Muscle of back (tissue), 11 donors: ENCODE measurements around the gene CACNA2D3. TPM values are rescaled to one million over a fixed set of nuclear protein-coding genes. Genes with fewer than 3 reads are reported as not detected.

Experiments used
- DNase-seq, 3 donors: peaks; one replicate each; pipeline versions ENCODE4 v3.0.0 to v3.0.0-alpha.2; 2013
- polyA plus RNA-seq, 10 donors: library from polyadenylated mRNA; unstranded; fragments of 120-200 nt; gene quantifications; one replicate each; pipeline ENCODE4 v1.2.1, GENCODE V29; 2013; ENCODE audit not compliant: insufficient read length in 10 of 10

Gene CACNA2D3
- polyA plus RNA-seq, 10 donors = 1.0 to 2.9 (median 1.9) TPM

DNA sequence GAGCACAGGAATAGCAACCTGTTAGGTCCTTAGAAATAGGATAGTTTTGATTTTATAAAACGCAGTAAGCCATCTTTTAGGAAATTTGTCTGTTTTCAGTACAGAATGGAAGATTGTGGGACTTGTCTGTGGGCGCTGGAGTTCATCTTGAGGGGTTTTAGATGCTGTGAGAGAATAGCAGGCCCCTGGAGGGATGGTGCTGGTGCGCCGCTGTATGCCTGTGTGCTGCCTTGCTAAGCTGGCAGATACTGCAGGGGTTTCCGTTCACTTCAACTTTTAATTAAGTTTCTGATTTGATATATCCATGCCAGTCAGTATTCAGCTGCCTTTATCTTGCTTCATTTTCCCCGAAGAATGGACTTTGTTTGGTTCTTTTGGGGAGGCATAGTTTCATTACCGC is 4.2 kb downstream of the CACNA2D3 start:
- no peak for DNase-seq

DNA sequence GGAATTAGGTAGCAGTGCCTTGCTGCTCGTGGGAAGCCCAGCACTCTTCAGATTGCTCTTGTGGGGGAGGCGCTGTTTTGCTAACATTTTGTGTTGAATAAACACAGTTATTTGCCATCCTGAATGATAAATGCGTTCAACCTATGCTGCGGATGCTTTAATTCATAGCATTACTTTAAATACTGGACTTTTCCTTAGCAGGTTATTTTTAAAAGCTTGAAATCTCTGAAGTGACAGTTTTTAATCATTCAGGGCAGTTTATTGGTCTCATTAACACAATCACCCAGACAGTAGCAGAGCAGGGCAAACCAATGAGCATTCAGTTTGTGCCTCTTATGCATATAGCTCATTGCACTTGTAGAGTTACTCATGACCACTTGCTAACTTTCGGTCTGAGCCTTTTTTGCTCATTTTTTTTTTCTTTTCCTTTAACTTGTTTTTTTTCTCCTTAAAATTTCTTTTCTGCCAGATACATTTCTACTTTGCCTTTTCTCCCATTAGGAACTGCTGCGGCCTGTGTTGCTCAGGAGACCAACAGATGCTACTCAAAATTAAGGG is 5.2 kb downstream of the CACNA2D3 start:
- DNase-seq = no peak

GRCh38 chr3:54131026-54131605 is 8.8 kb downstream of the CACNA2D3 start:
- DNase-seq = no peak

GRCh38 chr3:54131890-54132289 is 9.5 kb downstream of the CACNA2D3 start:
- DNase-seq = no peak

GRCh38 chr3:54132685-54133084 is 10.3 kb downstream of the CACNA2D3 start:
- DNase-seq = no peak

DNA sequence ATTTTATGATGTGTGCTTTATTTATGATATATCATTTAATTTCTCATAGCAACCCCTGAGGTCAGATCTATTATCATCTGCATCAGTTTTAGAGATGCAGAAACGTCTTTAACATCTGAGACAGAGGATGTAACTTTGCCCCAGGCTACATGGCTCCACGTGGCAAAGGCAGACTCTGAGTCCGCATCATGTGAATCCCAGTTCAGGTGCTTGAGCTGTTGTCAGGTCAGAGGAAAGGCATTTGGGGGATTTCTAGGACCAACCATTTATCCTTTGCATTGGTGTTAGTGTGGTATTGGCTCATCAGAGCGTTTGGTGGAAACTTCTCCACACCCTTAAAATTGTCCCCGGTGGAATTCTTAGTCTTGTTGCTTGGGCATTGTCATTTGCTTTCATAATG is 10.8 kb downstream of the CACNA2D3 start:
- DNase-seq = no peak

DNA sequence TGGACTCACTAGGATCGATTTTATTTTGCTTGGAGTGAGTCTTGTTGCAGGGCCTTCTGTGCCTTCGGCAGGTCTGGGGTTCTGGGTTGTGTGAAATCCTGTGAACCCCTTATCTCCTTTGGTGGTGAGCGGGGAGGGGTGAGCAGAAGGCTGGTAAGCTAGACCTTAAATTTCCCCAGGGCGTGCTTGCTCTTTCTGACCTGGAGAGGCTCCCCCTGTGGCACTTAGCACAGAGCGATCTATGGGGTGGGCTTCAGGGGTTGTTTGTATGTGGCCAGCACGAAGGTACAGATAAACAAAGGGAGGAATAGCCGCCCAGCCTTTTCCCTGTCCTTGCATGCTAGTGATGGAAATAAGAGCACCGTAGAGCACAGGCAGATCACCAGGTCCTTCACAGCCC is 11.8 kb downstream of the CACNA2D3 start:
- no peak for DNase-seq

GRCh38 chr3:54134713-54135112 is 12.4 kb downstream of the CACNA2D3 start:
- DNase-seq = no peak

GRCh38 chr3:54137311-54137710 is 15.0 kb downstream of the CACNA2D3 start:
- no peak for DNase-seq

- peak in 1 of 3 donors; percentile 24 for DNase-seq
Observed at GRCh38 chr3:54138937-54139547, 16.7 kb downstream of the CACNA2D3 start.

DNA sequence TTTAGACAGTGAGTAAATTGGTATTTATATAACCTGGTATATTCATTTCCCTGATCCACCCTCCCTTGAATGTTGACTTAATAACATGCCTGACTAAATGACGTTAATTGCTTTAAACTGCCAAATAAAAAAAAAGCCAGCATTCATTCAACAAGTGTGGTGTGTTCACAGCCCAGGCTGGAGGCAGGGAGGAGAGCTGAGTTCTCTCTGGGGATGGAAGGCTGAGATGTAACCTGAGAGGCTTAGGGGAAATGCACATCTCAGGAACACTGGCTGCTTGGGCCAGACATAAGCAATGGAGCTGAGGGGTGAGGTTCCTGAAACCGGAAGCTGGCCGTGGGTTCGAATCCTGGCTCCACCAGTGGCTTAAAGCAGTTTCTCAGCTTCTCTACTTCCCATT is 17.3 kb downstream of the CACNA2D3 start:
- DNase-seq = no peak

DNA sequence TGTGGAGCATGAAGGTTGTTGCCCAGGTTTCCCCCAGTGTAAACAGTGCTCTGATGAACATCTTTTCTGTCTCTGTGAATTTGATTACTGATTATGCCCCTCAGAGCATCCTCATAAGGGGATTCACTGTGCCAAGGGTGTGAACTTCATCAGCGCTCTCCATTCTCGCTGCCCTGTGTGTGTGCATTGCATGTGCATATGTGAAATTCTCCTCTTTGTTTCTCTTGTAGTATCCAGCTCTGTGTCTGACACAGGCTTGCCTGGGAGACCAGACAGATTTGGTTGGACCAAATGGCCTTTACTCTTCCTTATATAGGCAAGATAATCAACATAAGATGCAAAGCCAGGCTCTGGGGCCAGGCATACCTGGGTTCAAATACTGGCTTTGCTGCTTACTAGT is 21.9 kb downstream of the CACNA2D3 start:
- DNase-seq = no peak

DNA sequence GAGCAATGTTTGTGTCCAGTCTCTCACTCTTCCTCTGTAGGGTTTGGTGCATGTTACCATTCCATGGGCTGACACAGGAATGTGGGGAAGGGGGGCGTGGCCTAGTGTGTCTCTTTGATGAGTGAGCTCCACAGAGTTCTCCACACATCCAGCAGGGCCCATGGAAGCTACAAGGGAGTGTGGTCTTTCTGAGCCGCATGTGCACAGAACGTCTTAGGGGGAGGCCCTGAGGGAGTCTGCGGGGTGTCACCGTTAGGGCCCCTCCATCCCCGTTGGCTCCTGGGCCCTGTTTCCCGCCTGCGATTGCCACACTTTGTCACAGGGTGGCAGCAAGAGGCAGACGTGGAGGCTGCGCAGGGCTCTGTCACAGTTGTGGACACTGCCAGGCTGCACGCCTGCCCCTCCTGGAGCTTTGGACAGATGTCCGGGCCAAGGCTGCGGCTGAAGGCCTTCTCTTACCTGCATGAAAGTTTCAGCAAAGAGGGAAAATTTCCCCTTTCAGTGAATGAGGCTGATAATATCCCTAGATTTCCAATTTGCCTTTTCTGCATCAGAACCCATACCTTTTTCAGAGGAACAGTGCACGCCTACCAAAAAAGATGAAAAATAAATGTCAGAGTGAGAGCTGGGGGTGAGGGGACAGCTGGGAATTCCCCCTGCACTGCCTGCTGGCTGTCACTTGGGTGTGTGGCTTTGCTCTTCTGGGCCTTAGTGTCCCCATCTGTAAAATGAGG is 24.3 kb downstream of the CACNA2D3 start:
- peak in 2 of 3 donors; percentile 27 to 53 for DNase-seq

DNA sequence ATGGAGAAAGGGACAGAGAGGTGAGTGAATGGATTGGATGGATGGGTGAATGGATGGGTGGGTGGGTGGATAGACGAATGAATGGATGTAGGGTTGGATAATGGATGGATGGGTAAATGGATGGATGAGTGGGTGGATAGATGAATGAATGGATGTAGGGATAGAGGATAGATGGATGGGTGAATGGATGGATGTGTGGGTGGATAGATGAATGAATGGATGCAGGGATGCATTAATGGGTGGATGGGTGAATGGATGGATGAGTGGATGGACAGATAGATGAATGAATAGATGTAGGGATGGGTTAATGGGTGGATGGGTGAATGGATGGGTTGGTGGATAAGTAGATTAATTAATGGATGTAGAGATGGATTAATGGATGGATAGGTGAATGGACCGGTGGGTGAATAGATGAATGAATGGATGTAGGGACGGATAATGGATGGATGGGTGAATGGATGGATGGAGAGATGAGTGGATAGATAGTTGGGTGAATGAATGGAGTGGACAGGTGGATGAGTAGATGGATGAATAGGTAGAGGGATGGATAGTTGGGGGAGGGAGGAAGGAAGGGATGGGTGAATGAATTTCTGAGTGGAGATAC is 28.6 kb downstream of the CACNA2D3 start:
- no peak for DNase-seq

- no peak for DNase-seq
Observed at GRCh38 chr3:54153477-54153876, 31.1 kb downstream of the CACNA2D3 start.

DNA sequence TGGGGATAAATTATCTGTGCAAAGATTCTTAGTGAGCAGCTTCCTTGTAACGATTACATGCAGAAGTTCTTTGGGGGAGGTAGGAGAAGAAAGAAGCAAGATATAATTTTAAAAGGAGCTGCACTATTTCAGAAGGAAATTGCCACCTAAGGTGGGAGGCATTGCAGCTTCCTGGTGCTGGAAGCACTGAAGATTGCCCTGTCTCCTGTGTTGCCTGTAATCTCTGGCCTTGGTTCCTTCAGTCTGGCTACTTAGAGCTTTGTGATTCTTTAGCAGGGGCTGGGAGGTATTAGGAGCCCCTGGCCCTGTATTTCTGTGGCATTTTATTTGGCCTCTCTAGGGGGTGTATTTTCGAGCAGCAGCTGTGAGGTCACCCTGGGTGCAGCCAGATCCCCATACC is 35.5 kb downstream of the CACNA2D3 start:
- no peak for DNase-seq

- no peak for DNase-seq
Observed at GRCh38 chr3:54159917-54160316, 37.6 kb downstream of the CACNA2D3 start.

GRCh38 chr3:54163441-54163840 is 41.1 kb downstream of the CACNA2D3 start:
- no peak for DNase-seq

GRCh38 chr3:54164192-54164975 is 42.0 kb downstream of the CACNA2D3 start:
- DNase-seq = no peak

GRCh38 chr3:54165865-54166264 is 43.5 kb downstream of the CACNA2D3 start:
- DNase-seq = no peak

DNA sequence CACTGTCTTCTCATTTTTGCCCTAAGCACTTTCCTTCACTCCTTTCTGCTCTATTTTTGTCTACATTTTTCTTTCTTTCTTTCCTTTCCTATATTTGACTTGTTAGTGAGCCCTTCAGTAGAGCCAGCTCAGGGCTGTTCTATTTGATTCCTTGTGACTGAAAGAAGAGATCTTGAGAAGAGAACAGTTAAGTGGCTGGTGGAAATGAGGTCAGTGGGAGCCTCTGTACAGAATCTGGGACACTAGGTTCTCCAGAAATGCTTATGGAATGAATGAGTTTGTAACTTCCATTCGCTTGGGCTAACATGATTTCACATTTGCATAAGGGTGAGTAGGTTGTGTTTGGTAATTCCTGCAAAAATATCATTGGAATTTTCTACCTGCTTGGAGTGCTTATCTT is 45.6 kb downstream of the CACNA2D3 start:
- no peak for DNase-seq

GRCh38 chr3:54168451-54168850 is 46.1 kb downstream of the CACNA2D3 start:
- no peak for DNase-seq
